Mammary microvascular endothelial cell (primary cell): Measurements from ENCODE around the gene SPSB1. TPM values are rescaled to one million over a fixed set of nuclear protein-coding genes. Genes with fewer than 3 reads are reported as not detected.

Source experiments
- total RNA-seq: library from RNA; depleted of rRNA; stranded (reverse); fragments of >200 nt; gene quantifications from 2 replicates; pipeline ENCODE4 v1.2.3, GENCODE V29; 2015

The SPSB1 gene
- total RNA-seq = 8.3 and 13.5 TPM in 2 replicates

GRCh38 chr1:9292361-9293240 lies at the start of gene SPSB1:
SPSB1 (plus strand) TSS chr1:9292894; CDS start chr1:9355892, 62,998 bp downstream.

Other genes starting within 250 kb of the SPSB1 start
- not detected in 2 replicates for gene SLC2A5, start 223.3 kb upstream of the SPSB1 start, total RNA-seq
- 2.9 and 3.4 TPM in 2 replicates for gene GPR157, start 163.8 kb upstream of the SPSB1 start, total RNA-seq
- 14.6 and 15.9 TPM in 2 replicates for gene H6PD, start 58.1 kb upstream of the SPSB1 start, total RNA-seq
- 5.7 and 6.9 TPM in 2 replicates for gene SLC25A33, start 246.6 kb downstream of the SPSB1 start, total RNA-seq